HUES48 (cell line): ENCODE measurements around the gene KCMF1.

Source experiments
- H3K27ac ChIP-seq: one replicate; pipeline ENCODE4 v1.7.0; 2013; ENCODE audit warnings: low read depth, low read length, inconsistent platforms
- H3K27me3 ChIP-seq: 2 replicates; pipeline ENCODE4 v1.6.1; 2013; ENCODE audit warnings: mild to moderate bottlenecking, low read length; ENCODE audit not compliant: control insufficient read depth, insufficient read depth
- H3K36me3 ChIP-seq: 2 replicates; pipeline ENCODE4 v1.6.1; 2013; ENCODE audit warnings: low read length; ENCODE audit not compliant: control insufficient read depth, insufficient read depth
- H3K4me1 ChIP-seq: 2 replicates; pipeline ENCODE4 v1.6.1; 2013; ENCODE audit warnings: mild to moderate bottlenecking, low read length; ENCODE audit not compliant: control insufficient read depth, insufficient read depth
- H3K4me3 ChIP-seq: 2 replicates; pipeline ENCODE4 v1.5.1; 2013; ENCODE audit warnings: mild to moderate bottlenecking, low read depth, low read length
- H3K9ac ChIP-seq: 2 replicates; pipeline ENCODE4 v1.6.1; 2013; ENCODE audit warnings: mild to moderate bottlenecking, low read depth, low read length, moderate library complexity
- H3K9me3 ChIP-seq: 2 replicates; pipeline ENCODE4 v1.6.1; 2013; ENCODE audit warnings: low read length; ENCODE audit not compliant: control insufficient read depth, insufficient read depth

The KCMF1 gene

GRCh38 chr2:85034158-85034557, 63.2 kb downstream of the KCMF1 start:
- peaks cover 15% of the 10 kb centered on the region for H3K4me1 ChIP-seq
- no peaks in the 10 kb centered on the region for H3K27me3 ChIP-seq
- H3K36me3 ChIP-seq = peaks cover 78% of the 10 kb centered on the region
- H3K9ac ChIP-seq = no peak overlapping the region
- H3K9me3 ChIP-seq = no peaks in the 10 kb centered on the region
- H3K4me3 ChIP-seq = no peak overlapping the region
- no peak overlapping the region for H3K27ac ChIP-seq

GRCh38 chr2:85037622-85038021, 66.7 kb downstream of the KCMF1 start:
- H3K4me1 ChIP-seq = peaks cover 15% of the 10 kb centered on the region
- H3K4me3 ChIP-seq = no peak overlapping the region
- H3K9me3 ChIP-seq = no peaks in the 10 kb centered on the region
- H3K27me3 ChIP-seq = no peaks in the 10 kb centered on the region
- H3K9ac ChIP-seq = no peak overlapping the region
- H3K27ac ChIP-seq = no peak overlapping the region
- peaks cover 76% of the 10 kb centered on the region for H3K36me3 ChIP-seq

- peaks cover 83% of the 10 kb centered on the region for H3K36me3 ChIP-seq
Observed at GRCh38 chr2:85042330-85042729, 71.4 kb downstream of the KCMF1 start.

GRCh38 chr2:85048534-85048933, 77.6 kb downstream of the KCMF1 start:
- Histone ChIP-seq H3K27me3 (no peaks in the 10 kb centered on the region), H3K9me3 (no peaks in the 10 kb centered on the region), H3K4me3 (no peak overlapping the region), H3K4me1 (peaks cover 10% of the 10 kb centered on the region; the same call in 1 of the 2 replicates), H3K9ac (no peak overlapping the region), H3K27ac (no peak overlapping the region), H3K36me3 (peaks cover 95% of the 10 kb centered on the region)

More at GRCh38 chr2:85042330-85042729, 71.4 kb downstream of the KCMF1 start:
- H3K9me3 ChIP-seq = no peaks in the 10 kb centered on the region
- no peaks in the 10 kb centered on the region for H3K27me3 ChIP-seq
- no peaks in the 10 kb centered on the region for H3K4me1 ChIP-seq
- H3K27ac ChIP-seq = no peak overlapping the region
- H3K4me3 ChIP-seq = no peak overlapping the region
- no peak overlapping the region for H3K9ac ChIP-seq

- H3K4me3 ChIP-seq = no peak overlapping the region
- H3K27me3 ChIP-seq = no peaks in the 10 kb centered on the region
- H3K36me3 ChIP-seq = peaks cover 95% of the 10 kb centered on the region
- no peaks in the 10 kb centered on the region for H3K9me3 ChIP-seq
- no peak overlapping the region for H3K9ac ChIP-seq
- no peak overlapping the region for H3K27ac ChIP-seq
- peaks cover 16% of the 10 kb centered on the region; the same call in 1 of the 2 replicates for H3K4me1 ChIP-seq
Observed at GRCh38 chr2:85049236-85049635, 78.3 kb downstream of the KCMF1 start.

- Histone ChIP-seq H3K36me3 (peaks cover 54% of the 10 kb centered on the region), H3K27me3 (no peaks in the 10 kb centered on the region), H3K9ac (no peak overlapping the region), H3K27ac (peak overlapping the region; percentile 56), H3K4me1 (peaks cover 26% of the 10 kb centered on the region; the same call in 1 of the 2 replicates), H3K9me3 (no peaks in the 10 kb centered on the region), H3K4me3 (no peak overlapping the region)
Observed at GRCh38 chr2:85053802-85054201, 82.8 kb downstream of the KCMF1 start.

GRCh38 chr2:85057226-85057962, 86.4 kb downstream of the KCMF1 start:
- Histone ChIP-seq H3K4me3 (no peak overlapping the region), H3K27me3 (no peaks in the 10 kb centered on the region), H3K9me3 (no peaks in the 10 kb centered on the region), H3K36me3 (peaks cover 21% of the 10 kb centered on the region), H3K4me1 (peaks cover 26% of the 10 kb centered on the region; the same call in 1 of the 2 replicates), H3K9ac (no peak overlapping the region), H3K27ac (peak overlapping the region; percentile 15)

- Histone ChIP-seq H3K36me3 (no peaks in the 10 kb centered on the region), H3K9ac (no peak overlapping the region), H3K4me1 (peaks cover 29% of the 10 kb centered on the region)
Observed at GRCh38 chr2:85061896-85062295, 90.9 kb downstream of the KCMF1 start.

GRCh38 chr2:85062565-85062964, 91.6 kb downstream of the KCMF1 start:
- no peak overlapping the region for H3K4me3 ChIP-seq
- H3K9me3 ChIP-seq = no peaks in the 10 kb centered on the region
- H3K36me3 ChIP-seq = no peaks in the 10 kb centered on the region
- peaks cover 3% of the 10 kb centered on the region; the same call in 1 of the 2 replicates for H3K27me3 ChIP-seq
- no peak overlapping the region for H3K27ac ChIP-seq
- no peak overlapping the region for H3K9ac ChIP-seq
- peaks cover 24% of the 10 kb centered on the region for H3K4me1 ChIP-seq

More at GRCh38 chr2:85061896-85062295, 90.9 kb downstream of the KCMF1 start:
- Histone ChIP-seq H3K27ac (no peak overlapping the region), H3K27me3 (peaks cover 3% of the 10 kb centered on the region; the same call in 1 of the 2 replicates), H3K9me3 (no peaks in the 10 kb centered on the region), H3K4me3 (no peak overlapping the region)

GRCh38 chr2:85063981-85064599, 93.1 kb downstream of the KCMF1 start:
- H3K27ac ChIP-seq = no peak overlapping the region
- H3K4me1 ChIP-seq = peaks cover 20% of the 10 kb centered on the region
- no peaks in the 10 kb centered on the region for H3K36me3 ChIP-seq
- peaks cover 3% of the 10 kb centered on the region; the same call in 1 of the 2 replicates for H3K27me3 ChIP-seq
- no peak overlapping the region for H3K9ac ChIP-seq
- no peak overlapping the region for H3K4me3 ChIP-seq
- no peaks in the 10 kb centered on the region for H3K9me3 ChIP-seq

GRCh38 chr2:85064927-85065577, 94.1 kb downstream of the KCMF1 start:
- Histone ChIP-seq H3K4me1 (peaks cover 20% of the 10 kb centered on the region), H3K9ac (no peak overlapping the region), H3K36me3 (no peaks in the 10 kb centered on the region), H3K27me3 (peaks cover 3% of the 10 kb centered on the region; the same call in 1 of the 2 replicates), H3K4me3 (no peak overlapping the region), H3K27ac (peak overlapping the region; percentile 6), H3K9me3 (no peaks in the 10 kb centered on the region)
